HG03432 (cell line): ENCODE measurements around the gene OGDHL.
"Not testable (repeated sequence)": the region's sequence is repeated elsewhere in the genome, so short reads cannot be mapped to it uniquely, and the experiment has no call there.

Experiments used
- ATAC-seq: cut with Tn5 transposase; IDR thresholded peaks from one replicate; pipeline ENCODE4 v1.9.1; 2021; ENCODE audit warnings: mild to moderate bottlenecking, moderate library complexity; ENCODE audit not compliant: unreplicated experiment

OGDHL gene

DNA sequence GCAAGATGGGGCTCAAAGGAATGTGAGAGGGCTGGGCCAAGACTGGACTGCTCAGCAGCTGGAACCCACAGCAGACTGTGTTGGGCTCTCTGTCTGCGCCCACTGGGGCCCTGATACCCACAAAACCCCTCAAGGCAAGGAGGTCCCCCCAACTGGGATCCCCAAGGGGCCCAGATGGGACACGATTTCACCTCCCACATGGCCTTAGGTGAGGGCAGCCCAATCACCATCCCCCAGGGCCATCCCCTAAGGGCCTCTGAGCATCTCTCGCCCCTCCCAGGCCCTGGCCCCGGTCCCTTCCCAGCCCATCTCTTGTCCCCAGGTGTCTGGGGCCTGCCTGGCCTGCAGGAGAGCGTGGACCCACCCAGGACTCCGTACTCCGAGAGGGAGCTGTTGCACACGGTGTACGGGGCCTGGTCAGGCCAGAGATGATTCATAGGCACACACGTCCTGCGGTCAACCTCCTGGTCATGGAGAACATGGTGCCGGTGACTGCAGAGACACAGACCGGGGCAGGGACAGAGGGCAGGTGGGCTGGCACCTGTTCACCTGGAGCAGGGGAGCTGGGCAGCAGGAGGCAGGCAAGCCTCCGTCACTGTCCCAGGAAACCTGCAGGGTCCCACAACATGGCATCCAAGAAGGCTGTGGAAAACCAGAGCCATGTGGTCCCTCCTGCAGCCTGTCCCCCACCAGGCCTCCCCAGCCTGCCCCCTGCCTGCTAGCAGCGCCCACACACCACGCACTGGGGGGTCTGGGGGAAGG, 21.6 kb downstream of the OGDHL start:
- no peak for ATAC-seq

DNA sequence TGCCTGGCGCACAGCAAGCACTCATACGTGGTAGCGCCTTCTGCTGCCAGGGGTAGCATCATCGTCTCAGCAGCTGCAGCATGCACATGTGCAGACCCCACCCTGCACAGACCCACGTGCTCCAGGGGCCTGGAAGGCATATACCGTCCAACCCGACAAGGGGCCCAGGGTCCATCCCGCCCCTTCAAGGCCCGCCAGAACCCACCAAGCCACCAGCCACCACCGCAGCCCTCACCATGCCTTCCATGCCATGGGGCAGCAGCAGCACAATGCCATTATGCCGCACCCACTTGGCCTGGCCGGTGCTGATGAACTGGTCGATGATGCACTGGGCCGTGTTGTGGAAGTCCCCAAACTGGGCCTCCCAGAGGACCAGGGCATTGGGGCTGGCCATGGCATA, 22.7 kb downstream of the OGDHL start:
- no peak for ATAC-seq

DNA sequence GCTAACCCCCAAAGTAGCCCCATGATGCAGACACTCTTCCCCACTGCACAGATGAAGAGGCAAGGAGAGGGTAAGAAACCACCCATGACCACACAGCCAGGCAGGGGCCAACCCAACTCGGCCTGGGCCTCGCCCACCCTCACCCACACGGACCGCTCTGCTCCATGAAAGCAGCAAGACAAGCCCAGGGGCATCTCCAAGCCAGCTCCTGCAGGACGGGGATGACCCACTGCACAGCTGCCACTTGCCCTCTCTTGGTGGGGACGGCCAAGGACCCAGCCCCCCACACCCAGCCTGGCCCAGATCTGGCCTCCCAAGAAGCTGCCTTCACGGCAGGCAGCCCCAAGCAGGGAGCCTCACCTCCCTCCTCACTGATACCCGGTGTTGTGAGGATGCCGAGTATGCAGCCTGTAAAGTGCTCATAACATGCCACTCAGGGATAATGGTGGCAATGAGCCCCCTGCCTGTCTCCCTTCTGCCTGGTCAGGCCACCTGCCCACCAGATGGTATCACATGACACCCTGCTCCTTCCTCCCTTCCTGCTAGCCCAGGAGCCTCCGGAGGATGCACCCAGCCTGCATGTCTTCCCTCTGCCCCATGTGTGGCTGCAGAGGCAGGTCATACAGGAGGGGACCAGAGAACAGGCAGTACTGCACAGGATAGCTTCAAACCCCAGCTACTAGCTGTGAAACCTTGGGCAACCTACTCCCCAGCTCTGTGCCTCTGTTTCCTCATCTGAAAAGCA, 23.3 kb downstream of the OGDHL start:
- no peak for ATAC-seq

DNA sequence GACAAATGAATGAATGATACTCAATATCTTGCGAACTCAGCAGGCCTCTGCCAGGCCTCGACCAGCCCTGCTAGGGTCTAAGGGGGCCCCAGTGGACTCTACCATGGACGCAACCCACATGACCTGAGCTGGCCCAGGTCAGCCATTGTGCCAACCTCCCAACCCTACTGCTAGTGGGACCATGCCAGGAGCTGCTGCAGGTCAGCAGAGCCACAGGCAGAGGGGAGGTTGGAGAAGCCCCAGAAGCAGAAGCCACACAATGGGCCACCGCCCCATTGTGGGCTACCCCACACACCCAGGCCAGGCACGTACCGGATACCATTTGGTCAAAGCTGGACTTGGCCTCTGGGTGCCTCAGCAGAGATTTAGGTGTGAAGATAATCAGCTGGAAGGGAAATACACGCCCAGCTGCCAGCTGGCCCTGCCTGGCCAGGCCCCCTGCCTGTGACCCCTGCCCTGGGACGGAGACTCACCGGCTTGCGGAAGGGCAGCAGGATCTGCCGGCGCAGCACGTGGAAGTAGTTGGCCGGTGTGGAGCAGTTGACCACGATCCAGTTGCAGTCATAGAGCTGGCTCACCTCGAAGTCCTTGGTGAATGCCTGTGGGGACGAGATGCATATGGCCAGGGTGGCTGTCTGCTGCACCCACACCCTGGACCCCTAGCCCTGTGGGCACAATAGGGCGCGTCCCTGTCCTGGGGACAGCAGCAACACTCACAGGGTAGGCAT, 24.5 kb downstream of the OGDHL start:
- ATAC-seq, result no peak

DNA sequence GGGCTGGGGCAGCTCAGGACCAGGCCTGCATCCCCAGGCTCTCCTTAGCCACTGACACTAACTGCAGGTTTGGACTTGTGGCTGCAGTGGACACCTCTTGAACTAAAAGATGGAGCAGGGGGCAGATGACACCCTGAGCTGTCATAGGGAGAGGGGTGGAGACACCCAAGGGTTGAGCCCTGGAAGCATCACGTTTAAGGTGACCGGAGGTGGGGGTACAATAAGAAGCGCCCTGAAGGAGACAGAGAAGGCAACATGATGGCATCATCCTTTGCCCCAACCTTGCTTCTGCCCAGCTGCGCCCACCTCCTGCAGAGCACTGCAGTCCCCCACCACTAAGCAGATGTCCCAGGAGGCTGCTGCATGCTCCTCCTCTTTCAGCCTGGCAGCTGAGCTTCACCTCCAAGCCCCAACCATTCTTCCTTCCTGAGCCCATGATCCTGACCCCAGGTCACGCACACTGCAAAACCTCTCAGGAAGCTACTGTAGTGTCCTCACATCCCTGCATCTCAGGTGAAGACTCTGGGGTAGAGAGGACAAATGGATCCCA, 25.5 kb downstream of the OGDHL start:
- ATAC-seq, result no peak

DNA sequence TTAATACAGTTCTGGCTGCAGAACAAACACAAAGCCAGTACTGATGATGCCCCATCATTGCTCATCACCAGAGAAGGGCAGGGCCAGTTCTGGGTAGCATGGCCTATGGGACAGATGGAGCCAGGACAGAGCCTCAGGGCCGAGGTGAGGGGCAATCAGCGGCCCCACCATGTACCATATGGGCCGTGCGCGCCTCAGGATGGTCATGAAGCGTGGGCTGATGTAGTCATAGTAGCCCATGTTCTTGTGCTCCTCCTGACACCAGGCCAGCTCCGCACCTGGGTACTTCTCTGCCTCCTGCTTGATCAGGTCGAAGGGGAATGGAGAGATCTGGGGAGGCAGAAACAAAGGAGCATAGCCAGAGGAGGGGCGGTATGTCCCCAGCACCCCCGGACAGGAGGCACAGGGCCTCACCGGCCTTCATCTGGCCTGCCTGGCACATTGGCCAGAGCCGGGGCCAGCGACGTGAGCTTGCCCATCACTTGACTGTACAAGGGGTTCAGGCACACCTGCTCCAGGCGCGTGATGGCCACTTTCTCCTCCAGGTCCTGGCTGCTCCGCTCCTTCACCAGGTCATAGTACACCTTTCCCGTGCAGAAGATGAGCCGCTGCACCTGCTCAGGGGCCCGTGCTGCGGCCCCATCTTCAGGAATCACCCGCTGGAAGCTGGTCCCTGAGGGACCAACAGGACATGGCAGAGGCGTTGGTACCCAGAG, 26.1 kb downstream of the OGDHL start:
- no peak for ATAC-seq

DNA sequence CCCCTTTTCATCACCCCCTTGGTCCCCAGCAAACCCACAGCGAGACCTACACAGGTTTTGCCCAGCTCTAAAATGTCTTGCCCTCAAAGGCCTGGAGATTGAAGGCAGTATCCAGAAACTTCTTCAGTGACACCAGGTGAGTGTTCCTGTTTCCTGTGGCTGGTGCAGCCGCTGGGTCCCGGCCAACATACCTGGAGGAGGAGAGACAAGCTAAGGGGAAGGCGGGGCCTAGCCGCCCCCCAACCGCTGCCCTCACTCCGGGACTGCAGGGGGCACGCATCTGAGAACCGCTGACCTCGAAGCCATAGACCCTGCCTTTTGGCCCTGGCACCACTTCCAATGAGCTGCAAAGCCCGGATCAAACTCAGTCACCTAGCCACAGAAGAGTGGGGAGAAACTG, 27.0 kb downstream of the OGDHL start:
- no peak for ATAC-seq

DNA sequence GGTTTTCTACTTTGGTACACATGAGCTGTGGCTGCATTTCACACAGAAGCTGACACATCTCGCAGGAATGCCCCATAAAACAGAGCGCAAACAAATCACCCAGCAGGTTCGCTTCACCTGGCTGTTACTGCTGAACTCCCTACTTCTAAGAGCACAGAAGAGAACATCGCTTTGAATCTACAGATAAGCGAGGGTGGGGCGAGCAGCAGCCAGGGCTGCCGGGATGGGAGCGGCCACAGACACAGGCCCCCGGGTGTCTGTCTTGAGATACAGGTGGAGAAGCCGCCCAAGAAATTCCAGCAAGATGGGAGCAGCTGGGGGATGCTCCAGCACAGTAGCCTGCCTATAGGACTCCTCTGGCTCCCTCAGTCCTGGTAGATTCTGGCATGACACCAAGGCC, 27.4 kb downstream of the OGDHL start:
- ATAC-seq, result no peak

DNA sequence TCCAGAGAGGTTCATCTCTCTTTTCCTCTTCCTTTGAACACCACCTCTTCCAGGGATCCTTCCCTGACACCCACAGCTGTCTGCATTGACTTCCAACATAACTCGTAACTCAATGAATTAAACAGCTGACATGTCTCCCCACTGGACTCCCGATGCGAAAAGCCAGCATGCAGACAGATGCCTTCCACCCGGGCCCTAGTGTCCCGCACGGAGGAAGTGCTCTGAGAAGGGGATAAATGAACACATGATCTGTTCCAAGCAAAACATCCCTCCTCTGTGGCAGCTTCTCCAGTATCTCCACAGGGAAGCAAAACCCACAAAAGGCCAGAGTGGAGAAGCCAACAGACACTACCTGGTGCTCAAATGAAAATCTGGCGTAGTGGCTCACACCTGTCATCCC, 28.3 kb downstream of the OGDHL start:
- no peak for ATAC-seq

DNA sequence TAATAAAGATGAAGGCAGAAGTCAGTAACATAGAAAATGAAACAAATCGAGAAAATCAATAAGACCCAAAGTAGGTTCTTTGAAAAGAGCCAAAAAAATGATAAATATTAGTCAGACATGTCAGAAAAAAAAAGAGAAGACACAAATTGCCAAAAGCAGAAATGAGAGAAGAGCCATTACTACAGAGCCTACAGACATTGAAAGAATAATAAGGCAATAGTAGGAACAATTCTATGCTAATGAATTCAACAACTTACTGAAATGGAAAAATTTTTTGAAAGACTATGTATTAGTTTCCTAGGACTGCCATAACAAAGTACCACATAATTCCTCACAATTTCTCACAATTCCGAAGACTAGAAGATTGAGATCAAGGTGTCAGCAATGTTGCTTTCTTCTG, 35.5 kb downstream of the OGDHL start:
- ATAC-seq, result no peak

DNA sequence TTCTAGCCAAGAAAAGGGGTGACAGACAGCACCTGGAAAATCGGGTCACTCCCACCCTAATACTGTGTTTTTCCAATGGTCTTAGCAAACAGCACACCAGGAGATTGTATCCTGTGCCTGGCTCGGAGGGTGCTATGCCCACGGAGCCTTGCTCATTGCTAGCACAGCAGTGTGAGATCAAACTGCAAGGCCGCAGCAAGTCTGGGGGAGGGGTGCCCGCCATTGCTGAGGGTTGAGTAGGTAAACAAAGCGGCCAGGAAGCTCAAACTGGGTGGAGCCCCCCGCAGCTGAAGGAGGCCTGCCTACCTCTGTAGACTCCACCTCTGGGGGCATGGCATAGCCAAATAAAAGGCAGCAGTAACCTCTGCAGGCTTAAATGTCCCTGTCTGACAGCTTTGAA, 47.0 kb downstream of the OGDHL start:
- not testable (repeated sequence) for ATAC-seq

DNA sequence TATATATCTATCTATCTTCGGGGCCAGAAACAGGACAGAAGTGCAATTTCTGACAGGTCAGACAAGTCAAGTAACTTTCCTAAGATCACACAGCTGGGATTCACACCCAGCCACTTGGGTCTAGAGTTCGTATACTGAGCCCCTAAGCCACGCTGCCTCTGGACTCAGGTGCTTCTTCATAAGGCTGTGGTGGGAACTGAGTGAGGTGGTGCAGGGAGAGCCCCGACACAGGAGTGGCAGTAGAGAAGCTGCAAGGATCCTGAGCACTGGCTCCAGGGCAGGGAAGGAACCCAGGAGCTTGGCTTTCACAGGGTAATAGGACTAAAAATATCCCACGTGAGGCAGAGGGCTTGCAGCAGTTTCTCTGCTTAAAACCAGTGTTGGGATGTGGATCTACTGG, 48.9 kb downstream of the OGDHL start:
- ATAC-seq, result no peak

DNA sequence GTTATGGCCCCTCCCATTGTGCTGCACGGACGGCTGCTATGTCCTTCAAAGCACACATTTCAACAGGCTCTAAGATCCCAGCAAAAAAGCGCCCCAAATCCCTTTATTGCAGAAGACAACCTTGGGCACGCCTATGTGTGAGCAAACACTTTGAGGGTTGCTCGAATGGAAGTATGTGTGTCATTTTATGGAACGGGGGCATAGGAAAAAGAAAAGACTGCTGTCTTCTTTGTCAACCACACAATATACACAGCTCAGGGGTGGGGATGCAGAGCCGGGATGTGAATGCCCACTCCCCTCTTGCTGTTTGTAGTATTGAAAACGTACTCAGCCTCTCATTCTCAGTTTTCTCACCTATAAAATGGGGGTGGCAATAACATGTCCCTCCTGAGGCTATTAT, 50.6 kb downstream of the OGDHL start:
- ATAC-seq, result no peak

DNA sequence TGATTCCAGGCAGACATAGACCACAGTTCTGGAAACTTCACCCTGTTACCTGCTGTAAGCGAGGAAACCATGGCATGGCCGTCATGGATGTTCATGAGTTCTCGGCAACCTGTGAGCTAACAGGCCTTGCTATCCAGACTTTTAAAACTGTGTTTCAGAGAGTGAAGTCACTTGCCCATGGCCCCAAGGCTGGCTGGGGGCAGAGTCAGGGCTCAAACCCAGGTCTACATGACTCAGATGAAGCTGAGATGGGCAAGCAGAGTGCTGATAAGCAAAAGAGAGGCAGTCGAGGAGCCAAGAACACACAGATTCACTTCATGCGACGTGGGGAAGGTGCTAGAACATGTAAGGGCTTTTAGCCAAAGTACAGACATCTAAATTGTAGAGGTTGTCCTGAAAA, 51.2 kb downstream of the OGDHL start:
- no peak for ATAC-seq

DNA sequence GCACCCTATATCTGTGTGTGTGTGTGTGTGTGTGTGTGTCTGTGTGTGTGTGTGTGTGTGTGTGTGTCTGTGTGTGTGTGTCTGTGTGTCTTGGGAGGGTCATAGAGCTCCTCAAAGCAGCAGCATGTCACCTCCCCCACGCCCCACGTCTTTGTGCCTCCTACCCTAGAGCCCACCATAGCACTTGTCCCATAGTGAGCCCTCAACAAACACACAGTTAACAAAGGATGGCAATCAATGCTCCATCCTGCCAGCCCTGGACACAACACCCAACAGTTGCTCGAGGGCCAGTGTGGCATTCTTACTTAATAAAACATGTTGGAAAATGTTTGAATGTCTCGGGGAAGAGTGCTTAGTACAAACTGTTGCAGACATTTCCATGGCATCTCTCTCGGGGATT, 52.2 kb downstream of the OGDHL start:
- ATAC-seq, result no peak

DNA sequence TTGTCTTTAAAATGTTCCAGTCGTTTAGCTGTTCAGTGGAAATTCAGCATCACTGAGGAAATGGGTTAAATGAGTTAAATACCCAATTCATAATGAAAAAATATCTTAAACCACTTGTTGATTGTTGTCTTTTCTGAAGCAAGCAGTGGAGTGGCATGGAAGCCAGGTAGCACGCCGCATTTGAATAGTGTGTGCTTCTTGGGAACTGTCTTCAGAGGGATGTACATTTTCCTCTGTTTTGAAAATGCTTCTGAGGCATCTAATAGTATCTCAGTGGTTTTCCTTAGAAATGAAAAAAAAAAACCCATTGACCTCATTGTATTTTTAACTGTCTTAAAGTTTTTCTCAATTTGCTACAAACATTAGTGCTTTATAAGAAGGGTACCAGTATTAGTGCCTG, 54.5 kb downstream of the OGDHL start:
- ATAC-seq, result no peak

DNA sequence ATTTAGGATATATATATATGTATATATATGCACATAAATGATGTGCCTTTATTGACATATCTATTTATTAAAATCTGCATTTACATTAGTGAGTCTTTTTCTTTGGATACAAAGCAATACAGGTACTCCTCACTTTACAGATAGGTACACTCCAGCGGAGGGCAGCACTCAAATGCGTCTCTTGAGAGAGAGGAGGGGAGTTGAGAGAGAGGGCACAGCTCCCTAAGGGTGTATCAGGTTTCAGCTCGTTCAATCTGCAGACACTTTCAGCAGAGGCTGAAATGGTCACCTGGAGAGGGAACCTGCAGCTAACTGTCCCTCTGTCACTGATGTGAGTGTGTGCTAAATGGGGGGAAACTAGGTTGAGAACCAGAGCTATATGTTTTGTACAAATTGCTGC, 61.1 kb downstream of the OGDHL start:
- no peak for ATAC-seq

DNA sequence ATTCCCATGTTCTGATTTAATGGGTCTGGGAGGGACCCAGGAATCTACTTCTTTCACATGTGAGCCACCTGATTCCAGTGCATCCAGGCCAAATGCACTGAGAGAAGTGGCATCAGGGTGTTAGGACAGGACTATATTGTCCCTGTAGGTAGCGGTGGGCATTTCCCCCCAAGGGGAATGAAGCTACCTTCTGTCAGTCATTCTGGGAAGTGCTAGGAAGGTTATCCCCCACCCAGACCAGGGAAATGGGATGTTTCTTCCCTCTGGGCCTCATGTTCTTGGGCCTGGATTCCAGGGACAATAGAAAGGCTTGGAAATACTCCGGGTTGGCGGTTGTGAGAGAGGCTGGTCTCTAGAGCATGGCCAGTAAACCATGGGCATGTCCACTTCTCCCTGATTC, 61.9 kb downstream of the OGDHL start:
- ATAC-seq, result no peak

DNA sequence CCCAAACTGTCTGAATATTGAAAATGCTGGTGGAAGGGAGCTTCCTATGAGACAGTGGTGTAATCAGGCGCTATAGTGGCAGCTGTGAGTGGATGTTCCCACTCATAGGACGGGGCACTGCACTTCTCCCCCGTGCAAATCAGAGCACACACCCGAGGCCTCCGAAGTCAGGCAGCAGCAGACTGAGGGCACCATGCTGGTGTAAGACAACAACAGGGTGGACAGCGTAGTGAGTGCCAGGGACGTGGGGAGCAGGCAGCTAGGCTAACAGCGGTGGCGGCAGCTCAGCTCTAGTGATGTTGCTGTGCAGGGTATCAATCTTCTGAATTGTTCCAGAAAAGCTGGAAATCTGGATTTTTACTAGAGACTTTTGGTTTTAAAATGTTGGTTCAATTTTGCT, 63.4 kb downstream of the OGDHL start:
- ATAC-seq, result no peak

DNA sequence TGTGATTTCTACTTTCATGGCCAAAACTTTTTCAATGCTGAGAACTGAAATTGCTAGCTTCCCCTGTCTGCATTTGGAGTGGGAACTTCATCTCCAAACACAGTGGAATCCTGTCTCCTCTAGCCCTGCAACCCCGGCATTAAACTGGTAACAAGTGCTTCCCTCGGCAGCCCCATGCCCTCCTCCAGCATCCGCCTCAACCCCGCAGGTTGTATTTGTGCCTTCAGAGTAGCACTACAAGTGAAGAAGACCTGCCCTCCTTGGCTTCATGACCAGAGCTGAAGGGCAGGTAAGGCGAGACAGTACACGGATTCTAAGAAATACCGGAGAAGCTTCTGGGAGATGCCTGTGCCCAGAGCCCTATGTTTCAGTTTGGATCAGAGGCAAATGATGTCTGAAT, 65.8 kb downstream of the OGDHL start:
- ATAC-seq, result no peak

DNA sequence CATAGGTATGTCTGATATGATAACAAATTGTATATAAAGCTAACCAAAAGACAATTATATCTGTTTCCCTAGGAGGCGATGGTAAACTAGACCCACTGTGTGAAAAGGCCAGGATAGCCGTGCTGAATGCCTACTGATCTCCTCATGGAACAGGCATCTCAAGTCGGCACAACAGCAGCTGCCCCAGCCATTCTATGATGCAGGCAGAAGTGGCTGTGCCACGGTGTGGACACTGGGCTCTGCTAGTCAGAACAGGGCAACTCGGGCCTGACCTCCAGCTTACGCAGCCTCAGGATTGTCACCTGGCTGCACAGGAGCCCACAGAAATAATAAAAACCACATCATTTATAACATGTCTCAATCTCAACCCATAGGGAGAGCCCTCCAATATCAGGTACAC, 67.7 kb downstream of the OGDHL start:
- ATAC-seq, result no peak
